ENCODE results near the gene RBCK1. TPM values are rescaled to one million over a fixed set of nuclear protein-coding genes. Genes with fewer than 3 reads are reported as not detected.

Gene RBCK1
- polyA plus RNA-seq, 1 experiment = 57.4 TPM

- Histone ChIP-seq H3K9me3 (ENCODE audit: control insufficient read depth, insufficient read depth, low read length) (no peaks in the 10 kb centered on the region), H3K27ac (ENCODE audit: low read depth, low read length) (no peak overlapping the region), H3K4me3 (ENCODE audit: low read depth, low read length) (no peak overlapping the region), H3K27me3 (ENCODE audit: control insufficient read depth, insufficient read depth, low read length) (no peaks in the 10 kb centered on the region)
- CTCF ChIA-PET = interaction anchor here (0.7 to 2.8 kb wide), 3 partner anchors 59 to 76 kb away, joined by 3 to 23 read pairs (median 7); no protein-coding TSS in a partner anchor
- POLR2A ChIA-PET = no interaction called here
- no peak for DNase-seq (ENCODE audit: low read depth, low spot score)
- TF ChIP-seq CTCF (IDR thresholded peaks at IDR 0.05; ENCODE audit: low read depth, low read length) = no peak
Observed at GRCh38 chr20:430091-430999, 22.2 kb downstream of the RBCK1 start.

- CTCF ChIA-PET = interaction anchor here (0.6 to 2.8 kb wide), 13 partner anchors 8 to 215 kb away, joined by 3 to 23 read pairs (median 4); no protein-coding TSS in a partner anchor
- DNase-seq (ENCODE audit: low read depth, low spot score) = peak; percentile 23
- TF ChIP-seq CTCF (IDR thresholded peaks at IDR 0.05; ENCODE audit: low read depth, low read length) = peak; percentile 64
- Histone ChIP-seq H3K27ac (ENCODE audit: low read depth, low read length) (peak overlapping the region; percentile 31), H3K9me3 (ENCODE audit: control insufficient read depth, insufficient read depth, low read length) (no peaks in the 10 kb centered on the region), H3K4me3 (ENCODE audit: low read depth, low read length) (no peak overlapping the region), H3K27me3 (ENCODE audit: control insufficient read depth, insufficient read depth, low read length) (no peaks in the 10 kb centered on the region)
- POLR2A ChIA-PET = interaction anchor here (0.6 kb wide), 1 partner anchor 27 kb away, joined by 5 read pairs; no protein-coding TSS in a partner anchor
Observed at GRCh38 chr20:431012-431904, 23.2 kb downstream of the RBCK1 start.

- POLR2A ChIA-PET = no interaction called here
- no peak for TF ChIP-seq CTCF (IDR thresholded peaks at IDR 0.05; ENCODE audit: low read depth, low read length)
- CTCF ChIA-PET = interaction anchor here (0.7 to 2.8 kb wide), 4 partner anchors 13 to 214 kb away, joined by 3 to 23 read pairs (median 4); no protein-coding TSS in a partner anchor
Observed at GRCh38 chr20:432208-432607, 24.1 kb downstream of the RBCK1 start.

GRCh38 chr20:432677-433299 is 24.7 kb downstream of the RBCK1 start:
- no peak for TF ChIP-seq CTCF (IDR thresholded peaks at IDR 0.05; ENCODE audit: low read depth, low read length)
- Histone ChIP-seq H3K27me3 (ENCODE audit: control insufficient read depth, insufficient read depth, low read length) (no peaks in the 10 kb centered on the region), H3K9me3 (ENCODE audit: control insufficient read depth, insufficient read depth, low read length) (no peaks in the 10 kb centered on the region), H3K4me3 (ENCODE audit: low read depth, low read length) (no peak overlapping the region), H3K27ac (ENCODE audit: low read depth, low read length) (no peak overlapping the region)
- CTCF ChIA-PET = interaction anchor here (0.8 kb wide), 2 partner anchors 78 to 79 kb away, joined by 3 read pairs; no protein-coding TSS in a partner anchor
- POLR2A ChIA-PET = no interaction called here
- no peak for DNase-seq (ENCODE audit: low read depth, low spot score)

More at GRCh38 chr20:432208-432607, 24.1 kb downstream of the RBCK1 start:
- H3K27me3 ChIP-seq (ENCODE audit: control insufficient read depth, insufficient read depth, low read length) = no peaks in the 10 kb centered on the region
- H3K27ac ChIP-seq (ENCODE audit: low read depth, low read length) = no peak overlapping the region
- no peak overlapping the region for H3K4me3 ChIP-seq (ENCODE audit: low read depth, low read length)
- H3K9me3 ChIP-seq (ENCODE audit: control insufficient read depth, insufficient read depth, low read length) = no peaks in the 10 kb centered on the region
- no peak for DNase-seq (ENCODE audit: low read depth, low spot score)
